ENCODE results near the gene FAM234B. TPM values are rescaled to one million over a fixed set of nuclear protein-coding genes. Genes with fewer than 3 reads are reported as not detected.

The FAM234B gene
- total RNA-seq, 1 donor from 2014 or later, result 16.3 TPM

DNA sequence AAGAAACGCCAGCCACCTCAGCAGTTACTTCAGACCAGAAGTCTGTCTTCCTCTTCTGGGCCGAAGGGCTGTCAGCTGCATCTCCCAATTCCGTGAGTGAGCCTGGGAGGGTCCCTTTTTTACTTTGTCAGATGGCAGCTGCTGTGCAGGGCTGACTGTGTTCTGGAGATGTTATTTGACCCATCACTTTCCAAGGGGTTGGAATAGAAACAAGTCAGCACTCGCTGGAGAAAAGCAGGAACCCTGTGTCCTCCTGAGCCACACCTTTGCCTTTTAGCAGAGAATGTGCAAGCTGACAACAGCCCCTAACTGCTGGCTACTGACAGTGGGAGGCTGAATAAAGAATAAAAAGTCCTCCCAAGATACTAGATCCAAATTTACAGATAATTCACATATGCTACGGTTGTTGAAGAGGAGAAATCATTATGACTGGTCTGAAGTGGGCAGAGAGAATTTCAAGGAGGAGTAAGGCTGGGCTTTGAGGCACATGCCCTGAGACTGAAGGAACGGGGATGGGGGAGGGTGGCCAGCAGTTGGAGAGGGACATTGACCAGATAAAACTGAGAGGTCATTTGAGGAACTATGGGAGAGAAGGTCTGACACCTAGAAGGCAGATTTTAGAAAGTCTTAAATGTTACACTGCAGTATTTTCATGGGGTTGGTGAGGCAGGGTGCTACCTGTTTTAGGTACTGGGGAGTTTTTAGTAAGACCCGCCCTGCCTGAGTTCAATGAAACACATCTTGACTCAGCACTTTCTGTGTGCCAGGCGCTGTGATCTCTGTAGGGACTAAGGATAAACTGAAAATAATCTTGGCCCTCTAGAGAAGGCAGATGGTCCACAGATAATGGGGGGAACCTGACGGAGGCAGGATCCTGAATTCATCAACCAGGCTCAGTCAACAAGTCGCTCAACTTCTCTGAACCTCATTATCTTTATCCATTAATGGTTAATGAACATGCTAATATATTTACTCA is 27.4 kb downstream of the FAM234B start:
- no peak overlapping the region for H3K27ac Mint-ChIP-seq (ENCODE audit: unreplicated experiment)
- DNase-seq (ENCODE audit: low read depth, low spot score), result no peak
- H3K27me3 Mint-ChIP-seq (ENCODE audit: low read depth), result no peaks in the 10 kb centered on the region
- H3K4me3 Mint-ChIP-seq, result no peak overlapping the region
- no peaks in the 10 kb centered on the region for H3K9me3 Mint-ChIP-seq
- H3K4me1 Mint-ChIP-seq, result no peaks in the 10 kb centered on the region
- TF ChIP-seq, protein P1, sequence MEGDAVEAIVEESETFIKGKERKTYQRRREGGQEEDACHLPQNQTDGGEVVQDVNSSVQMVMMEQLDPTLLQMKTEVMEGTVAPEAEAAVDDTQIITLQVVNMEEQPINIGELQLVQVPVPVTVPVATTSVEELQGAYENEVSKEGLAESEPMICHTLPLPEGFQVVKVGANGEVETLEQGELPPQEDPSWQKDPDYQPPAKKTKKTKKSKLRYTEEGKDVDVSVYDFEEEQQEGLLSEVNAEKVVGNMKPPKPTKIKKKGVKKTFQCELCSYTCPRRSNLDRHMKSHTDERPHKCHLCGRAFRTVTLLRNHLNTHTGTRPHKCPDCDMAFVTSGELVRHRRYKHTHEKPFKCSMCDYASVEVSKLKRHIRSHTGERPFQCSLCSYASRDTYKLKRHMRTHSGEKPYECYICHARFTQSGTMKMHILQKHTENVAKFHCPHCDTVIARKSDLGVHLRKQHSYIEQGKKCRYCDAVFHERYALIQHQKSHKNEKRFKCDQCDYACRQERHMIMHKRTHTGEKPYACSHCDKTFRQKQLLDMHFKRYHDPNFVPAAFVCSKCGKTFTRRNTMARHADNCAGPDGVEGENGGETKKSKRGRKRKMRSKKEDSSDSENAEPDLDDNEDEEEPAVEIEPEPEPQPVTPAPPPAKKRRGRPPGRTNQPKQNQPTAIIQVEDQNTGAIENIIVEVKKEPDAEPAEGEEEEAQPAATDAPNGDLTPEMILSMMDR (conservative IDR thresholded peaks at IDR 0.05), result no peak
- peaks cover 26% of the 10 kb centered on the region for H3K36me3 Mint-ChIP-seq (ENCODE audit: low read depth)

GRCh38 chr12:13073173-13073572 is 29.0 kb downstream of the FAM234B start:
- TF ChIP-seq, protein P1 (conservative IDR thresholded peaks at IDR 0.05), result no peak
- Mint-ChIP-seq H3K27ac (ENCODE audit: unreplicated experiment) (no peak overlapping the region), H3K36me3 (ENCODE audit: low read depth) (peaks cover 25% of the 10 kb centered on the region), H3K4me1 (no peaks in the 10 kb centered on the region), H3K9me3 (no peaks in the 10 kb centered on the region), H3K27me3 (ENCODE audit: low read depth) (no peaks in the 10 kb centered on the region), H3K4me3 (no peak overlapping the region)
- no peak for DNase-seq (ENCODE audit: low read depth, low spot score)

DNA sequence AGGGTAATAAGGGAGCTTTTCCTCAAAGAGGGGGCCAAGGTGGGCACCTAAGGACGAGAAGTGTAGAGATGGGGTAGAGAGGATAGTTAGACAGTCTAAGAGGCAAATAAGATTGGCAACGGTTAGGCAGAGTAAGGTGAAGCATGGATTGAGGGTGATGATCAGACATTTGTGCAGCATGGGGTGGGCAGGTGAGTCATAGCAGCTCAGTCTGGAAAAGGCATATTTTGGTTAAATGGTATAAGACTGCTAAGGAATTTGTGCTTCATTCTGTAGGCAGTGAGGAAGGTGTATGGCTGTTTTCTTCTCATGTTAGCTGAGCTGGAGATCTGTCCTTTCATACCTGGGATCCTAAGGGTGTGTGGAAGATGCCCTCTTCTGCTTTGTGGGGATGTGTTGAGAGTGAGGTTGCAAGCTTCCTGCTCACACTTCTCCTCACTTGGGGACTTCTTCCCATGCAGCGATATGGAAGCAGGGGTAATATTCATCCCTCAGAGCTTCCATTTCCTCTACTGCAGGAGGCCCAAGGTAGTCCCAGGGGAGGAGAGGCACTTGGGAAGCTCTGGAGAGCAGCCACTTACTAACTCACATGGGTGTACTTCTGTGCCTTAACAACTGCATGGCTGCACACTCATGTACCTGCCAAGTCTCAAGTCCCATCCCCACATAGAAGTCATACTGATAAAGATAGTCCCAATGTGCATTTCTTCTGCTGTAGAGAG is 30.4 kb downstream of the FAM234B start:
- H3K4me3 Mint-ChIP-seq, result no peak overlapping the region
- H3K27me3 Mint-ChIP-seq (ENCODE audit: low read depth), result no peaks in the 10 kb centered on the region
- no peak overlapping the region for H3K27ac Mint-ChIP-seq (ENCODE audit: unreplicated experiment)
- DNase-seq (ENCODE audit: low read depth, low spot score), result no peak
- H3K9me3 Mint-ChIP-seq, result no peaks in the 10 kb centered on the region
- peaks cover 1% of the 10 kb centered on the region for H3K4me1 Mint-ChIP-seq
- peaks cover 29% of the 10 kb centered on the region for H3K36me3 Mint-ChIP-seq (ENCODE audit: low read depth)
- TF ChIP-seq, protein P1 (conservative IDR thresholded peaks at IDR 0.05), result no peak

- TF ChIP-seq, protein P1 (conservative IDR thresholded peaks at IDR 0.05), result no peak
- Mint-ChIP-seq H3K27me3 (ENCODE audit: low read depth) (no peaks in the 10 kb centered on the region), H3K27ac (ENCODE audit: unreplicated experiment) (no peak overlapping the region), H3K36me3 (ENCODE audit: low read depth) (peaks cover 34% of the 10 kb centered on the region), H3K9me3 (no peaks in the 10 kb centered on the region), H3K4me3 (no peak overlapping the region), H3K4me1 (peaks cover 4% of the 10 kb centered on the region)
- no peak for DNase-seq (ENCODE audit: low read depth, low spot score)
Observed at GRCh38 chr12:13075118-13075480, 30.9 kb downstream of the FAM234B start.

DNA sequence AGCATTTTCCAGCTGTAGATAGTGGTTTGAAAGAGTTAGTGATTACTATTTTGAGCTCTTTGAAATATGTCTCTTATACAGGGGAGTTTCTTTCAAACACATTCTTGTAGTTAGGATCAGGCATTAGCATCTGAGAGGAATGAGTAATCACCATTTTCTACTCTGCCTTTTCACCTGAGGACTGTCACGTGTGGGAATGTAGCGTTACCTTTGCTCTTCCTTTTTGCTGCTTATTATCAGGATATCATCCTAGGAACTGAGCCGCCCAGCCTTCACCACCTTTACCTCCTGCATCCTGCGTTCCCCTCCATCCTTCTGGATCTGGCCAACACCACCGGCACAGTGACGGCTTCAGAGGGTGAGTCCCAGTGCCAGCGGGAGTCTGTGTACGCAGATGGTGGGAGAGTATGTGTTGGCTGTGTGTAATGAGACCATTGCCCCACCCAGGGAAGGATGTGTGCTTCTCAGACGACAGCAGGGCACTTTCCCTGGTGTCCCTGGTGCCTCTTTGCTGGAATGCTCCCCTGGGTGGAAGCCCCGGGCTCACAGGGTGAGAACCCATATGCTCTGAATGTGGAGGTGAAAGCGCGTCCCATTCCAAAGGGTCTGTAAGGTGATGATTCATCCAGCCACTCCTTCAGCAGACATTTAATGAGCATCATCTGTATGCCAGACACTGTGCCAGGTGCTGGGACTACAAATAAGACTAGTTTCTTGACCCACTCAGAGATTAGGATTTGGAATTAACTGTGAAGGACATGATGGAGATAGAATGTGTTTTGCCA is 31.8 kb downstream of the FAM234B start:
- no peak overlapping the region for H3K4me3 Mint-ChIP-seq
- no peak for DNase-seq (ENCODE audit: low read depth, low spot score)
- TF ChIP-seq, protein P1 (conservative IDR thresholded peaks at IDR 0.05), result no peak
- peaks cover 4% of the 10 kb centered on the region for H3K4me1 Mint-ChIP-seq
- peaks cover 43% of the 10 kb centered on the region for H3K36me3 Mint-ChIP-seq (ENCODE audit: low read depth)
- H3K9me3 Mint-ChIP-seq, result no peaks in the 10 kb centered on the region
- no peaks in the 10 kb centered on the region for H3K27me3 Mint-ChIP-seq (ENCODE audit: low read depth)
- no peak overlapping the region for H3K27ac Mint-ChIP-seq (ENCODE audit: unreplicated experiment)
